OCI-LY3 (cell line): Measurements from ENCODE around the gene SGO2.
"Not testable (repeated sequence)": the region's sequence is repeated elsewhere in the genome, so short reads cannot be mapped to it uniquely, and the experiment has no call there.

Source experiments
- H2AFZ ChIP-seq: fragments of 200-600, 300-600 bp; shearing (Covaris generic); 2 replicates; pipeline ENCODE4 v1.6.0; 2014; ENCODE audit warnings: antibody characterized with exemption, low read depth, low read length
- H3K27ac ChIP-seq: fragments of 200-600, 300-600 bp; sonication (generic); 2 replicates; pipeline ENCODE4 v1.5.1; 2014; ENCODE audit warnings: mild to moderate bottlenecking, low read length, moderate library complexity, mixed read lengths
- H3K27me3 ChIP-seq: fragments of 200-600, 300-600 bp; sonication (generic); 2 replicates; pipeline ENCODE4 v1.6.1; 2014; ENCODE audit warnings: low read depth, low read length, mixed read lengths
- H3K36me3 ChIP-seq: fragments of 200-600, 300-600 bp; sonication (generic); replicated peaks from 2 replicates; pipeline ENCODE3; 2014; ENCODE audit warnings: low read depth, low read length, mixed read lengths
- H3K4me1 ChIP-seq: fragments of 300-600, 200-600 bp; sonication (generic); 2 replicates; pipeline ENCODE4 v1.6.1; 2014; ENCODE audit warnings: low read length, mixed read lengths
- H3K4me2 ChIP-seq: fragments of 200-600, 300-600 bp; sonication (generic); 2 replicates; pipeline ENCODE4 v1.6.1; 2014; ENCODE audit warnings: low read length, mixed read lengths
- H3K4me3 ChIP-seq: fragments of 300-600, 200-600 bp; sonication (generic); 2 replicates; pipeline ENCODE4 v1.5.1; 2014; ENCODE audit warnings: antibody characterized with exemption, mild to moderate bottlenecking, low read length, moderate library complexity
- H3K79me2 ChIP-seq: fragments of 300-600, 200-600 bp; shearing (Covaris generic); 2 replicates; pipeline ENCODE4 v1.6.1; 2014; ENCODE audit warnings: mild to moderate bottlenecking, low read length, mixed read lengths
- H3K9ac ChIP-seq: fragments of 300-600, 200-600 bp; shearing (Covaris generic); 2 replicates; pipeline ENCODE4 v1.6.0; 2014; ENCODE audit warnings: mild to moderate bottlenecking, low read length, moderate library complexity
- H3K9me3 ChIP-seq: fragments of 200-600, 300-600 bp; shearing (Covaris generic); 2 replicates; pipeline ENCODE4 v1.6.1; 2014; ENCODE audit warnings: low read length, mixed read lengths; ENCODE audit not compliant: insufficient read depth
- H4K20me1 ChIP-seq: fragments of 200-600, 300-600 bp; sonication (generic); 2 replicates; pipeline ENCODE4 v1.6.1; 2016; ENCODE audit warnings: low read length, mixed read lengths; ENCODE audit not compliant: insufficient read depth
- EZH2phosphoT487 ChIP-seq: fragments of 200-600 bp; shearing (Covaris generic); IDR thresholded peaks from 2 replicates; pipeline ENCODE4 v1.6.1; 2018; ENCODE audit warnings: antibody characterized with exemption, mixed run types, low read depth
- TF ChIP-seq, protein P1 (sequence below): fragments of 200-600, 300-600 bp; sonication (generic); IDR thresholded peaks from 2 replicates; pipeline ENCODE4 v1.5.1; 2014; ENCODE audit warnings: antibody characterized with exemption, low read length, low read depth

SGO2 gene

DNA sequence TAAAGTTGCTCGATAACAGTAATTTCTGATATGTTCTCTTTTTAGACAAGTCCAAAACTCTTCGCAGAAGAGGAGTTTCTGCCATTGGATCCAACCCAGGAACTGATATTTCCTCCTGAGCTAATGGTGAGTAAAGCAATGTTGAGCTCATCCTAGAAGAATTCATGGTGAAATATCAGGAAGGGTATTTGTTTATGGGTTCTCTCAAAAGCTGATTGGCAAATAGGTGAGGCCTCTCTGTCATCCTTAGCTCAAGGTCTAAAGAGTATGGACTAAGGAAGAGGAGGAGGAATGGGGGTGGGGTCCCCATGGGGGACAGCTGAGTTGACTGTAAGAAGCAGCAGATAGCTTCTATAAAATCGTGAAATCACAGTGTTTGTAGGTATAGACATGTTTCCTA lies 78.0 kb downstream of the SGO2 start:
- H3K9ac ChIP-seq: no peak overlapping the region
- H3K27ac ChIP-seq: no peak overlapping the region
- H4K20me1 ChIP-seq: no peaks in the 10 kb centered on the region
- no peak overlapping the region for H3K4me3 ChIP-seq
- H3K4me1 ChIP-seq: no peaks in the 10 kb centered on the region
- no peak overlapping the region for H2AFZ ChIP-seq
- no peak overlapping the region for H3K4me2 ChIP-seq
- no peaks in the 10 kb centered on the region for H3K36me3 ChIP-seq
- no peaks in the 10 kb centered on the region for H3K9me3 ChIP-seq
- no peak for TF ChIP-seq EZH2phosphoT487
- TF ChIP-seq, protein P1, sequence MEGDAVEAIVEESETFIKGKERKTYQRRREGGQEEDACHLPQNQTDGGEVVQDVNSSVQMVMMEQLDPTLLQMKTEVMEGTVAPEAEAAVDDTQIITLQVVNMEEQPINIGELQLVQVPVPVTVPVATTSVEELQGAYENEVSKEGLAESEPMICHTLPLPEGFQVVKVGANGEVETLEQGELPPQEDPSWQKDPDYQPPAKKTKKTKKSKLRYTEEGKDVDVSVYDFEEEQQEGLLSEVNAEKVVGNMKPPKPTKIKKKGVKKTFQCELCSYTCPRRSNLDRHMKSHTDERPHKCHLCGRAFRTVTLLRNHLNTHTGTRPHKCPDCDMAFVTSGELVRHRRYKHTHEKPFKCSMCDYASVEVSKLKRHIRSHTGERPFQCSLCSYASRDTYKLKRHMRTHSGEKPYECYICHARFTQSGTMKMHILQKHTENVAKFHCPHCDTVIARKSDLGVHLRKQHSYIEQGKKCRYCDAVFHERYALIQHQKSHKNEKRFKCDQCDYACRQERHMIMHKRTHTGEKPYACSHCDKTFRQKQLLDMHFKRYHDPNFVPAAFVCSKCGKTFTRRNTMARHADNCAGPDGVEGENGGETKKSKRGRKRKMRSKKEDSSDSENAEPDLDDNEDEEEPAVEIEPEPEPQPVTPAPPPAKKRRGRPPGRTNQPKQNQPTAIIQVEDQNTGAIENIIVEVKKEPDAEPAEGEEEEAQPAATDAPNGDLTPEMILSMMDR: no peak
- no peaks in the 10 kb centered on the region for H3K79me2 ChIP-seq
- peaks cover 8% of the 10 kb centered on the region for H3K27me3 ChIP-seq

DNA sequence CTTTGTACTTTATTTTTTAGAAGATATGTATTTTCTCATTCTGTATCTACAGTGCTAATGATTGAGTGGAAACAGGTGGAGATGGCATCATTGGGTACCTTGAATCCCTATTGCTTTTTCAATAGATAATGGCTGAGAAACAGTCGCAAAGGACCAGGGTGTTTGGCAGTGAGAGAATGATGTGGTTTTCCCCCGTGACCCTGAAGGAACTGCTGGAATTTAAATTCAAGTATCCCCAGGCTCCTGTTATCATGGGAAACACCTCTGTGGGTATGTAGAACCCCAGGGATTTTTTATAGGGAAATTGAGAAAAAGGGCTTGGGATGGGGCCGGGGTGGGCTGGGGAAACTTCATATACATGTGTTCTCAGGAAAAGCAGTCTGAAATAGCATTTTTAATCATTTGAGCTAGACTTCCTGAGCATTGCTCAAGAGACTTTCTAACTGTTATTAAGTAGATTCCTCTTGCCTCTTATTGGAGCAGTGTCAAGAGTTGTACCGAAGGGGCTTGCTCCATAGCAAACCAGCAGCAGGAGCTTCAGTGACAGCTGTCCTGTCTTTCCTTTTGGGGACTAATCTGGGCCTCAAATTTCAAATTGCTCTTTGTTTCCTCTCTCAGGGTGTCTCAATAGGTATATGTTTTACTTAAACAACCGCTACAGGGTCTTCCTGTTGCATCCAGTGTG lies 78.7 kb downstream of the SGO2 start:
- Histone ChIP-seq H3K4me3 (no peak overlapping the region), H3K4me1 (no peaks in the 10 kb centered on the region), H3K9ac (no peak overlapping the region), H2AFZ (no peak overlapping the region), H4K20me1 (no peaks in the 10 kb centered on the region), H3K36me3 (no peaks in the 10 kb centered on the region), H3K79me2 (no peaks in the 10 kb centered on the region), H3K9me3 (no peaks in the 10 kb centered on the region), H3K27me3 (peaks cover 14% of the 10 kb centered on the region), H3K27ac (no peak overlapping the region), H3K4me2 (no peak overlapping the region)
- no peak for TF ChIP-seq EZH2phosphoT487
- TF ChIP-seq, protein P1: no peak

DNA sequence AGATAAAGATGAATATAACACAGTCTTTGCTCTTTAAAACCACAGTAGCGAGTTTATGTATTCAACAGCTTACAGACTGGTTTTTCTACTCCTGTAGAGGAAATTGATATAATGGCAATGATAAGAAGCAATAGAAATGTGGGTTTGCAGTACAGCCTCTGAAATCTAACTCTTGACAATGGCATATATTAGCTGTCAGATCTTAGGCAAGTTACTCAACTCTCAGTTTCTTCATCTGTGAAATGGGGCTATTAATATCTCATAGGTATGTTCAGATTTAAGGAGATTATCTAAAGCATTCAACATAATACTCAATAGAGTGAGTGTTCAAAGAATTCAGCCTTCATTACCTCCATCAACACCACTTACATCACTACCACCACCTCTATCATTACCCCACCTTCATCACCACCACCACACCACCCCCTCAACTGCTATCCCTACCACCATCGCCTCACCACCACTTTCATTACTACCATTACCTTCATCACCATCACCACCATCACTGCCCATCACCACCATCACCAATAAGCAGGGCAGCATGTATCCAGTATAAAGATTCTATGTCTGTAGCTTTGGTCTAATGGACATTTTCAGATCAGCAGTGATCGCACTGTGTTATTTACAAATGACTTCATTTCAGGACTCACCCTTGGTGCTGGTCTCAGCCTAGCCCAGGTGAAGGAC lies 82.5 kb downstream of the SGO2 start:
- no peak overlapping the region for H2AFZ ChIP-seq
- no peak for TF ChIP-seq EZH2phosphoT487
- TF ChIP-seq, protein P1: no peak

DNA sequence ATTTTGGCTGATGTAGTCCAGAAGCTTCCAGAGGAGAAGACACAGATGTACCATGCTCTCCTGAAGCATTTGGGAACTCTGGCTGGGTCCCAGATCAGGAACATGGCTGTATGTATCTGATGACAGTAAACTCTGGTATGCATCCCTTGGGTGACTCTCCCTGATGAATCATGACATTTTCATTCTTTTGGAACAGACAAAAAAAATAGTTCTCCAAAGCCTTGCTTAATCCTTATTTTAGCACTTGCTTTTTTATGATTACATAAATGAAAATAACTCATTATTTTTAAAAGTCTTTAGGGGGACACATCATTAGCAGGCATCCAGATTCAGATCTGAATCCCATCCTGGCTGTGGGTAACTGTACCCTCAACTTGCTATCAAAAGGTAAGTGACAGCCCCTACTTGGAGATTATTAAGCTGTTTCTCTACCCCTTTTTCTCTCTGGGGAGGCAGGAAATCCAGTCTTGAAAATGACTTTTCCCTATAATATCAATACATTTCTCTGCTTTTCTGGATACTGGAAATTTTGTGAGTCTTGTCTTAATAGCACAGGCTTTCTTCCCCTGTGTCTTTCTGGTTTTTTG lies 83.1 kb downstream of the SGO2 start:
- TF ChIP-seq EZH2phosphoT487: no peak
- TF ChIP-seq, protein P1: no peak
- no peak overlapping the region for H3K27ac ChIP-seq
- H2AFZ ChIP-seq: no peak overlapping the region
- no peaks in the 10 kb centered on the region for H3K79me2 ChIP-seq
- H3K4me3 ChIP-seq: no peak overlapping the region
- H3K27me3 ChIP-seq: peaks cover 14% of the 10 kb centered on the region
- no peaks in the 10 kb centered on the region for H4K20me1 ChIP-seq
- H3K36me3 ChIP-seq: no peaks in the 10 kb centered on the region
- H3K9ac ChIP-seq: no peak overlapping the region
- H3K4me2 ChIP-seq: no peak overlapping the region
- H3K9me3 ChIP-seq: no peaks in the 10 kb centered on the region
- H3K4me1 ChIP-seq: peaks cover 17% of the 10 kb centered on the region

More for the DNA sequence above, 82.5 kb downstream of the SGO2 start:
- Histone ChIP-seq H3K4me3 (no peak overlapping the region), H3K79me2 (no peaks in the 10 kb centered on the region), H3K4me2 (no peak overlapping the region), H3K4me1 (peaks cover 15% of the 10 kb centered on the region), H4K20me1 (no peaks in the 10 kb centered on the region), H3K27ac (no peak overlapping the region), H3K9me3 (no peaks in the 10 kb centered on the region), H3K9ac (no peak overlapping the region), H3K36me3 (no peaks in the 10 kb centered on the region), H3K27me3 (peaks cover 14% of the 10 kb centered on the region)

DNA sequence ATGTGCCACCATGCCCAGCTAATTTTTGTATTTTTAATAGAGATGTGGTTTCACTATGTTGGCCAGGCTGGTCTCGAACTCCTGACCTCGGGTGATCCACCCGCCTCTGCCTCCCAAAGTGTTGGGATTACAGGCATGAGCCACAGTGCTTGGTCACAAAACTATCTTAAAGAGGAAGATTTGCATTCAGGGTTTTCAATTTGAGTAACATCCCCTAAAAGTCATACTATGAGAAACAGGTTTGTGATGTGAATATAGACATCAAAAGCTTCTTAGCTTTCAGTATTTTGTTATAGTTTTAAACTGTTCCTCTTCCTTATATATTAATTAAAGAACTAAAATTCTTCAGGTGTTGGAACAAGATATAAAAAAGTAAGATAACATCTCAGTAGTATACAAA lies 84.2 kb downstream of the SGO2 start:
- peaks cover 14% of the 10 kb centered on the region for H3K27me3 ChIP-seq
- H3K4me1 ChIP-seq: peaks cover 24% of the 10 kb centered on the region
- H3K9ac ChIP-seq, H4K20me1 ChIP-seq, H3K79me2 ChIP-seq, H2AFZ ChIP-seq, H3K36me3 ChIP-seq, H3K9me3 ChIP-seq, H3K4me3 ChIP-seq, H3K27ac ChIP-seq: not testable (repeated sequence)
- H3K4me2 ChIP-seq: peak overlapping the region; percentile 40; the same call in 1 of the 2 replicates
